ENCODE measurements around the gene SYT1. TPM values are rescaled to one million over a fixed set of nuclear protein-coding genes. Genes with fewer than 3 reads are reported as not detected.

Gene SYT1
- polyA plus RNA-seq, 3 donors, result 0.72 TPM; not detected in 2

- no CpG with 5 or more reads among the region's 3 CpGs for WGBS (ENCODE audit: insufficient coverage)
- Histone ChIP-seq H3K9me3 (replicated peaks in 1 of 2; ENCODE audit: control insufficient read depth in 1 of 2, insufficient read depth in 1 of 2, low read length in 2 of 2) (no peaks in the 10 kb centered on the region), H2AFZ (ENCODE audit: insufficient read depth, low read depth, low read length, poor library complexity, severe bottlenecking) (no peak overlapping the region), H3K79me2 (ENCODE audit: insufficient read depth, low read length) (no peaks in the 10 kb centered on the region), H3K4me3 (replicated peaks in 1 of 3; ENCODE audit: low read depth in 2 of 3, low read length in 3 of 3) (no peak overlapping the region), H3K9ac (ENCODE audit: insufficient read depth, low read length, poor library complexity, severe bottlenecking) (no peak overlapping the region), H3K27me3 (ENCODE audit: control insufficient read depth in 2 of 2, insufficient read depth in 2 of 2, low read length in 2 of 2) (no peaks in the 10 kb centered on the region), H3K27ac (ENCODE audit: low read depth in 1 of 2, low read length in 2 of 2) (no peak overlapping the region), H3K4me2 (replicated peaks; ENCODE audit: extremely low read depth, low read length, poor library complexity, severe bottlenecking) (no peak overlapping the region), H3K4me1 (ENCODE audit: control insufficient read depth in 1 of 2, insufficient read depth in 2 of 2, low read length in 2 of 2) (no peaks in the 10 kb centered on the region), H3K36me3 (replicated peaks in 1 of 2; ENCODE audit: control insufficient read depth in 1 of 2, insufficient read depth in 2 of 2, low read length in 2 of 2) (no peaks in the 10 kb centered on the region), H4K20me1 (ENCODE audit: insufficient read depth, low read length) (no peaks in the 10 kb centered on the region)
- intact Hi-C loops (cut with micrococcal nuclease), result no loop called here
- peaks cover 0 to 2% (median 1%) of the 10 kb centered on the region in 7 donors for H3K9me3 Mint-ChIP-seq
- no peak for TF ChIP-seq CTCF (IDR thresholded peaks at IDR 0.05)
- no peak overlapping the region for H3K4me3 Mint-ChIP-seq
- no peaks in the 10 kb centered on the region for H3K27me3 Mint-ChIP-seq (ENCODE audit: low read depth in 3 of 3)
- no peak overlapping the region for H3K27ac Mint-ChIP-seq
- H3K36me3 Mint-ChIP-seq, result no peaks in the 10 kb centered on the region
- H3K4me1 Mint-ChIP-seq, result no peaks in the 10 kb centered on the region
- no peak for DNase-seq
These were observed 330.0 kb downstream of the SYT1 start for GRCh38 chr12:79194595-79194994.

- H3K4me2 ChIP-seq (replicated peaks; ENCODE audit: extremely low read depth, low read length, poor library complexity, severe bottlenecking), result no peak overlapping the region
- H3K79me2 ChIP-seq (ENCODE audit: insufficient read depth, low read length), result no peaks in the 10 kb centered on the region
- H3K27ac Mint-ChIP-seq, result no peak overlapping the region
- H3K4me3 ChIP-seq (replicated peaks in 1 of 3; ENCODE audit: low read depth in 2 of 3, low read length in 3 of 3), result no peak overlapping the region
- no peaks in the 10 kb centered on the region for H3K4me1 ChIP-seq (ENCODE audit: control insufficient read depth in 1 of 2, insufficient read depth in 2 of 2, low read length in 2 of 2)
- no peak overlapping the region for H2AFZ ChIP-seq (ENCODE audit: insufficient read depth, low read depth, low read length, poor library complexity, severe bottlenecking)
- peaks cover 0 to 2% (median 0%) of the 10 kb centered on the region in 7 donors for H3K9me3 Mint-ChIP-seq
- H3K27me3 ChIP-seq (ENCODE audit: control insufficient read depth in 2 of 2, insufficient read depth in 2 of 2, low read length in 2 of 2), result no peaks in the 10 kb centered on the region
- H3K9ac ChIP-seq (ENCODE audit: insufficient read depth, low read length, poor library complexity, severe bottlenecking), result no peak overlapping the region
- H3K4me3 Mint-ChIP-seq, result no peak overlapping the region
- H3K36me3 Mint-ChIP-seq, result no peaks in the 10 kb centered on the region
- H3K4me1 Mint-ChIP-seq, result no peaks in the 10 kb centered on the region
- no peaks in the 10 kb centered on the region for H3K36me3 ChIP-seq (replicated peaks in 1 of 2; ENCODE audit: control insufficient read depth in 1 of 2, insufficient read depth in 2 of 2, low read length in 2 of 2)
- intact Hi-C loops (cut with micrococcal nuclease), result no loop called here
- H4K20me1 ChIP-seq (ENCODE audit: insufficient read depth, low read length), result no peaks in the 10 kb centered on the region
- no peak for TF ChIP-seq CTCF (IDR thresholded peaks at IDR 0.05)
- H3K27me3 Mint-ChIP-seq (ENCODE audit: low read depth in 3 of 3), result no peaks in the 10 kb centered on the region
- DNase-seq, result no peak
- no peak overlapping the region for H3K27ac ChIP-seq (ENCODE audit: low read depth in 1 of 2, low read length in 2 of 2)
- no CpG with 5 or more reads among the region's 1 CpG for WGBS (ENCODE audit: insufficient coverage)
- no peaks in the 10 kb centered on the region for H3K9me3 ChIP-seq (replicated peaks in 1 of 2; ENCODE audit: control insufficient read depth in 1 of 2, insufficient read depth in 1 of 2, low read length in 2 of 2)
These were observed 334.6 kb downstream of the SYT1 start for GRCh38 chr12:79199166-79199565.

Measured in CD14-positive monocyte (primary cell).